Panc1 (cell line): ENCODE results near the gene OR2J1. TPM values are rescaled to one million over a fixed set of nuclear protein-coding genes. Genes with fewer than 3 reads are reported as not detected.
A peak's percentile ranks its signal among the peaks of the same experiment; 100 is the strongest.

Experiments
- ATAC-seq: fragments of 200-7000 bp; cut with Tn5 transposase; 2 replicates; pipeline ENCODE4 v1.9.1; 2020; ENCODE audit warnings: mild to moderate bottlenecking, moderate library complexity
- BruUV-seq: library from RNA; stranded (reverse); fragments of 400-500 nt; replicated peaks from 2 replicates; lab custom pipeline; 2021; lab: Mats Ljungman, UMichigan
- CTCF ChIA-PET: fragments of 300-600 bp; sonication (Branson Sonifier 250); formaldehyde crosslinking; loops from one replicate; lab custom pipeline; 2022; ENCODE audit warnings: antibody characterized with exemption; lab: Charles Lee
- POLR2A ChIA-PET: fragments of 300-600 bp; sonication (Branson Sonifier 250); formaldehyde crosslinking; loops from one replicate; lab custom pipeline; 2022; ENCODE audit warnings: antibody characterized with exemption; lab: Charles Lee
- DNase-seq: peaks from one replicate; pipeline ENCODE4 v3.0.0-alpha.2; 2010; ENCODE audit warnings: low read depth, low spot score
- H3K27ac ChIP-seq: 2 replicates; pipeline ENCODE4 v1.5.1; 2011; ENCODE audit warnings: mild to moderate bottlenecking, low read length, inconsistent platforms
- H3K27me3 ChIP-seq: fragments of 200-500 bp; sonication (Bioruptor generic); 2 replicates; pipeline ENCODE4 v1.6.0; 2014; ENCODE audit warnings: low read length, inconsistent platforms; ENCODE audit not compliant: control insufficient read depth, insufficient read depth
- H3K36me3 ChIP-seq: fragments of 200-500 bp; sonication (Bioruptor generic); 2 replicates; pipeline ENCODE4 v1.5.1; 2014; ENCODE audit warnings: inconsistent platforms, mild to moderate bottlenecking, low read length, moderate library complexity; ENCODE audit not compliant: control insufficient read depth, insufficient read depth
- H3K4me1 ChIP-seq: 2 replicates; pipeline ENCODE4 v1.5.1; 2011; ENCODE audit warnings: inconsistent platforms, mild to moderate bottlenecking, low read length, moderate library complexity; ENCODE audit not compliant: control insufficient read depth, insufficient read depth
- H3K4me3 ChIP-seq, 2 experiments: 2 replicates each; pipeline ENCODE4 v1.5.1; 2011 to 2012; ENCODE audit warnings: low read depth in 2 of 2, low read length in 2 of 2, mild to moderate bottlenecking in 2 of 2, inconsistent platforms in 1 of 2, moderate library complexity in 1 of 2
- H3K9me3 ChIP-seq: fragments of 200-500 bp; sonication (Bioruptor generic); 2 replicates; pipeline ENCODE4 v1.5.1; 2014; ENCODE audit warnings: low read depth, mild to moderate bottlenecking, inconsistent platforms, low read length, moderate library complexity; ENCODE audit not compliant: control insufficient read depth, insufficient read depth
- POLR2AphosphoS5 ChIP-seq: IDR thresholded peaks from 2 replicates; pipeline ENCODE4 v1.6.1; 2012; ENCODE audit warnings: mild to moderate bottlenecking, low read depth, low read length, moderate library complexity
- SIN3A ChIP-seq: IDR thresholded peaks from 2 replicates; pipeline ENCODE4 v1.6.1; 2012; ENCODE audit warnings: low read depth, mild to moderate bottlenecking, low read length, moderate library complexity, borderline replicate concordance; ENCODE audit not compliant: insufficient read depth
- TCF7L2 ChIP-seq: IDR thresholded peaks from 2 replicates; pipeline ENCODE4 v1.6.1; 2011; ENCODE audit warnings: mild to moderate bottlenecking, low read depth, low read length, inconsistent platforms
- in situ Hi-C: cut with HindIII; loops from 2 replicates; pipeline ENCODE4 v1.10.0; 2016; ENCODE audit warnings: low sequenced_read_pairs, low pct_unique_long_range_greater_than_20kb
- intact Hi-C: fragments of 100-400 bp; cut with micrococcal nuclease; formaldehyde crosslinking; loops from one replicate; pipeline ENCODE4 v1.10.0; 2022; ENCODE audit not compliant: unreplicated experiment
- total RNA-seq: library from RNA; stranded (reverse); gene quantifications from one replicate; pipeline ENCODE4 v1.2.1, GENCODE V29; 2021; ENCODE audit not compliant: unreplicated experiment
- TF ChIP-seq, protein P1 (sequence below): fragments of 450-650 bp; IDR thresholded peaks from 2 replicates; pipeline ENCODE4 v1.5.1; 2017; ENCODE audit warnings: mild to moderate bottlenecking
- TF ChIP-seq, protein P2 (sequence below), 2 experiments: IDR thresholded peaks; 2 replicates each; pipeline ENCODE4 v1.6.1; 2011 to 2012; ENCODE audit warnings: low read depth in 2 of 2, control low read depth in 1 of 2, low read length in 1 of 2, mild to moderate bottlenecking in 1 of 2, moderate library complexity in 1 of 2; ENCODE audit not compliant: insufficient read depth in 1 of 2

Gene OR2J1
- total RNA-seq, 1 experiment from 2014 or later = not detected

DNA sequence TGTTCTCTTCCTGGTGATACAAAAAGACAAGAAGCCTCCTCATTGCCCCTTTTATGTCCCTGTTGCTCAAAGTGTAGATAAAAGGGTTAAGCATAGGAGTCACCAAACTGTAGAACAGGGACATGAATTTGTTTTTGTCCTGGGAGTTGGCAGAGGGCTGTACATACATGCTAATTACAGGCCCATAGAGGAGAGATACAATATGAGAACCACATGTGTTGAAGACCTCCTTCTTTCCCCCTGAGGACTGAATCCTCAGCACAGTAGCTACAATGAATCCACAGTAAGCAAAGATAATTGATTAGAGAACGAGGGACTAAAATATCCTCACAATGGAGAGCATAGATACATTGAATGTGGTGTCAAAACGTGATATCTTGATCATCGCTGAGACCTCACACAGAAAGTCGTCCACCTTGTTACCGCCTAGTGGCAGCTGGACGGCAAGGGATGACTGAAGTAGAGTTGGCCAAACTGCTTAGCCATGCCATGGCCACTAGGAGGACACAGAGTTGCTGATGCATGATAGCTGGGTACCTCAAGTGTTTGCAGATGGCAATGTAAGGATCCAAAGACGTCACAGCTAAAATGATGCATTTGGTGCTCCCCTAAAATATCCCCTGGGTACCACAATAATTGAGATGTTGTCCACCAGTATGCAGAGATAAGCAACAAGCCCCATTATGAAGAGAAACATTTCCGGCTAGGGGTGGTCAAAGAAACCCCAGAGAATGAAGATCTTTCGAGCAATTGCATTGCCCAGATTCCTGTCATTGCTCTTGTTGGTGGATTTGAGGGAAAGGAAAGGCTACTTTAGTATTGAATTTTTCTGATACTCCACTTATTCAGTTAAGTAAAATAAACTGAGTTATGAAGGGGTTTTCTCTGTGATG lies 27.2 kb upstream of the OR2J1 start:
- ChIA-PET CTCF (no interaction called here), POLR2A (no interaction called here)
- peak; percentile 91 for ATAC-seq
- TF ChIP-seq POLR2AphosphoS5 = no peak
- TF ChIP-seq, protein P1, sequence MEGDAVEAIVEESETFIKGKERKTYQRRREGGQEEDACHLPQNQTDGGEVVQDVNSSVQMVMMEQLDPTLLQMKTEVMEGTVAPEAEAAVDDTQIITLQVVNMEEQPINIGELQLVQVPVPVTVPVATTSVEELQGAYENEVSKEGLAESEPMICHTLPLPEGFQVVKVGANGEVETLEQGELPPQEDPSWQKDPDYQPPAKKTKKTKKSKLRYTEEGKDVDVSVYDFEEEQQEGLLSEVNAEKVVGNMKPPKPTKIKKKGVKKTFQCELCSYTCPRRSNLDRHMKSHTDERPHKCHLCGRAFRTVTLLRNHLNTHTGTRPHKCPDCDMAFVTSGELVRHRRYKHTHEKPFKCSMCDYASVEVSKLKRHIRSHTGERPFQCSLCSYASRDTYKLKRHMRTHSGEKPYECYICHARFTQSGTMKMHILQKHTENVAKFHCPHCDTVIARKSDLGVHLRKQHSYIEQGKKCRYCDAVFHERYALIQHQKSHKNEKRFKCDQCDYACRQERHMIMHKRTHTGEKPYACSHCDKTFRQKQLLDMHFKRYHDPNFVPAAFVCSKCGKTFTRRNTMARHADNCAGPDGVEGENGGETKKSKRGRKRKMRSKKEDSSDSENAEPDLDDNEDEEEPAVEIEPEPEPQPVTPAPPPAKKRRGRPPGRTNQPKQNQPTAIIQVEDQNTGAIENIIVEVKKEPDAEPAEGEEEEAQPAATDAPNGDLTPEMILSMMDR = peak; percentile 84
- intact Hi-C loops (no loop called here), in situ Hi-C loops (no loop called here)
- peak; percentile 20 for DNase-seq
- Histone ChIP-seq H3K36me3 (no peaks in the 10 kb centered on the region), H3K9me3 (no peaks in the 10 kb centered on the region), H3K4me3 (no peak overlapping the region), H3K27me3 (peaks cover 7% of the 10 kb centered on the region), H3K4me1 (no peaks in the 10 kb centered on the region; the same call in 1 of the 2 replicates), H3K27ac (no peak overlapping the region)
- no TSS peak for BruUV-seq

DNA sequence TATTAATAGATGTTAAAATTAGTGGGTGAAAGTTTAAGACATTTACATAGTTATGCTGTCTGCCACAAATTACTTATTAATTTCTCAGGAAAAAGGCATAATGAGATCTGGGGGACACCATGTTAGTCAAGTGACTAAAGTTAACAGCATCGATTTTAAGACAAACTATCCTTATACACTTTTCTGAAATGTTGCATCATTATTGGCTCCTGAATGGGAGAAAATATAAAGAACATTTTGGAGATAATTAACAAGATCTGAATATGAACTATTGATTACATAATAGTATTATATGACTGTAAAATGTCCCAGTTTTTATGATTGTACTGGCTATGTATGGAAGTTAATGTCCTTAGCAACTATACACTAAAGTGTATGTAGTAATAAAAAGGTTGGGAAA lies 20.1 kb upstream of the OR2J1 start:
- ATAC-seq = no peak
- no peaks in the 10 kb centered on the region for H3K4me1 ChIP-seq
- peaks cover 2% of the 10 kb centered on the region; the same call in 1 of the 2 replicates for H3K27me3 ChIP-seq
- no peak overlapping the region for H3K27ac ChIP-seq
- H3K4me3 ChIP-seq = no peak overlapping the region
- no peaks in the 10 kb centered on the region for H3K9me3 ChIP-seq
- CTCF ChIA-PET = no interaction called here
- POLR2A ChIA-PET = no interaction called here
- BruUV-seq = no TSS peak
- intact Hi-C loops (no loop called here), in situ Hi-C loops (no loop called here)
- H3K36me3 ChIP-seq = no peaks in the 10 kb centered on the region
- DNase-seq = no peak
- no peak for TF ChIP-seq SIN3A
- TF ChIP-seq, protein P1 = no peak
- TF ChIP-seq, protein P2, sequence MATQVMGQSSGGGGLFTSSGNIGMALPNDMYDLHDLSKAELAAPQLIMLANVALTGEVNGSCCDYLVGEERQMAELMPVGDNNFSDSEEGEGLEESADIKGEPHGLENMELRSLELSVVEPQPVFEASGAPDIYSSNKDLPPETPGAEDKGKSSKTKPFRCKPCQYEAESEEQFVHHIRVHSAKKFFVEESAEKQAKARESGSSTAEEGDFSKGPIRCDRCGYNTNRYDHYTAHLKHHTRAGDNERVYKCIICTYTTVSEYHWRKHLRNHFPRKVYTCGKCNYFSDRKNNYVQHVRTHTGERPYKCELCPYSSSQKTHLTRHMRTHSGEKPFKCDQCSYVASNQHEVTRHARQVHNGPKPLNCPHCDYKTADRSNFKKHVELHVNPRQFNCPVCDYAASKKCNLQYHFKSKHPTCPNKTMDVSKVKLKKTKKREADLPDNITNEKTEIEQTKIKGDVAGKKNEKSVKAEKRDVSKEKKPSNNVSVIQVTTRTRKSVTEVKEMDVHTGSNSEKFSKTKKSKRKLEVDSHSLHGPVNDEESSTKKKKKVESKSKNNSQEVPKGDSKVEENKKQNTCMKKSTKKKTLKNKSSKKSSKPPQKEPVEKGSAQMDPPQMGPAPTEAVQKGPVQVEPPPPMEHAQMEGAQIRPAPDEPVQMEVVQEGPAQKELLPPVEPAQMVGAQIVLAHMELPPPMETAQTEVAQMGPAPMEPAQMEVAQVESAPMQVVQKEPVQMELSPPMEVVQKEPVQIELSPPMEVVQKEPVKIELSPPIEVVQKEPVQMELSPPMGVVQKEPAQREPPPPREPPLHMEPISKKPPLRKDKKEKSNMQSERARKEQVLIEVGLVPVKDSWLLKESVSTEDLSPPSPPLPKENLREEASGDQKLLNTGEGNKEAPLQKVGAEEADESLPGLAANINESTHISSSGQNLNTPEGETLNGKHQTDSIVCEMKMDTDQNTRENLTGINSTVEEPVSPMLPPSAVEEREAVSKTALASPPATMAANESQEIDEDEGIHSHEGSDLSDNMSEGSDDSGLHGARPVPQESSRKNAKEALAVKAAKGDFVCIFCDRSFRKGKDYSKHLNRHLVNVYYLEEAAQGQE (IDR thresholded peaks at IDR 0.05; ENCODE audit: insufficient read depth in 1 of 2, low read depth in 2 of 2, low read length in 1 of 2) = no peak
- TF ChIP-seq POLR2AphosphoS5 = no peak
- TF ChIP-seq TCF7L2 = no peak
